ENCODE results near the gene MOCOS.

The MOCOS gene

GRCh38 chr18:36309436-36310391 lies 122.4 kb downstream of the MOCOS start:
- DNase-seq = no peak

GRCh38 chr18:36311026-36311570 lies 123.8 kb downstream of the MOCOS start:
- DNase-seq = no peak

- no peak for DNase-seq
Measured at GRCh38 chr18:36312806-36313395, 125.6 kb downstream of the MOCOS start.

GRCh38 chr18:36314098-36314497 lies 126.8 kb downstream of the MOCOS start:
- DNase-seq = no peak

GRCh38 chr18:36314754-36315153 lies 127.5 kb downstream of the MOCOS start:
- no peak for DNase-seq

- DNase-seq = no peak
Measured at GRCh38 chr18:36315736-36316135, 128.4 kb downstream of the MOCOS start.

GRCh38 chr18:36316246-36316645 lies 128.9 kb downstream of the MOCOS start:
- DNase-seq = no peak
